ENCODE results near the gene CST4.

The CST4 gene

DNA sequence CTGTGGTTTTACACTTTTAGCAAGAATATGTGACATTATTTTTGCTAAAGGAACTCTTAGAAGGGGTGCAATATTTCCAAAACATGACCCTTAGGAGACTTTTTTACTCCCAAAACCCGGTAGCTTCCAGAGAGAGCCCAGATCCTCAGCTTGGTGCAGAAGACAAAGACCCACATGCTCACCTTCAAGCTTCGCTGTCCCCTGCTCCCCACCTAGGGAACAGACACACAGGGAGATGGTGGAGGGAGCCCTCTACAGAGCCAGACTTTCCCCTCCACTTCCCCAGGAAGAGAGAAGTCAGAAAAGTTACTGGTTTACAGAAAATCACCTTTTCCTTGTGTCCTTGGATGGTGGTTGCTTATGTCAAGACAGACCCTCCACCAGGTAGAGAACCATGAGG, 5.0 kb downstream of the CST4 start:
- no peak for TF ChIP-seq POLR2AphosphoS5 (IDR thresholded peaks at IDR 0.05; ENCODE audit: low read depth, low read length)
- no peak for TF ChIP-seq FOXP2 (optimal IDR thresholded peaks at IDR 0.05; ENCODE audit: borderline replicate concordance, extremely low read depth, extremely low read length, insufficient read depth)
- TF ChIP-seq TAF1 (IDR thresholded peaks at IDR 0.05; ENCODE audit: borderline replicate concordance, insufficient read depth, low read length): no peak
- no peak for TF ChIP-seq REST (IDR thresholded peaks at IDR 0.05; ENCODE audit: insufficient read depth in 1 of 2, low read depth in 2 of 2, low read length in 2 of 2)

- TF ChIP-seq SIN3A (IDR thresholded peaks at IDR 0.05; ENCODE audit: borderline replicate concordance, insufficient read depth, low read length): no peak
- no peak for TF ChIP-seq FOXP2 (optimal IDR thresholded peaks at IDR 0.05; ENCODE audit: borderline replicate concordance, extremely low read depth, extremely low read length, insufficient read depth)
- no peak for TF ChIP-seq POLR2AphosphoS5 (IDR thresholded peaks at IDR 0.05; ENCODE audit: low read depth, low read length)
- no peak for TF ChIP-seq REST (IDR thresholded peaks at IDR 0.05; ENCODE audit: insufficient read depth in 1 of 2, low read depth in 2 of 2, low read length in 2 of 2)
- no peak for TF ChIP-seq TAF1 (IDR thresholded peaks at IDR 0.05; ENCODE audit: borderline replicate concordance, insufficient read depth, low read length)
Observed at GRCh38 chr20:23683281-23683680, 5.6 kb downstream of the CST4 start.

DNA sequence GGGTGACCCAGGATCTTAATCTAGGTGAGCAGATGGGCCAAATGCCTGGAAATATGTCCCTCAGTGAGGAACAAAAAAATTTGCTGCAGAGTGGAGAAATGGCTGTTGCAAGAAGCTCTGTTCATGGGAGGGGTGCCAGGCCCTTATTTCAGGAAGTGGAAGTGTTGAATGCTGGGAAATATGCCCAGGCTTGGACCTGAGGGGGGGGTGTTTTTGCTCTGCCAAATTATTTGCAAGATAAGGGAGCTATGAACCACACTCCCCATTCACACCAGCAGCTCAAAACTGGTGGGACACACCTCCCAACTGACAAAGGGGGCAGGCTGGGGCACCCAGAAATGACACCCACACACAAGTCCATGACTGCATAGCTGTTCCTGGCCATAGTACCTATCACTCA, 8.7 kb downstream of the CST4 start:
- TF ChIP-seq FOXP2 (optimal IDR thresholded peaks at IDR 0.05; ENCODE audit: borderline replicate concordance, extremely low read depth, extremely low read length, insufficient read depth) (no peak), TAF1 (IDR thresholded peaks at IDR 0.05; ENCODE audit: borderline replicate concordance, insufficient read depth, low read length) (no peak), SIN3A (IDR thresholded peaks at IDR 0.05; ENCODE audit: borderline replicate concordance, insufficient read depth, low read length) (no peak), REST (IDR thresholded peaks at IDR 0.05; ENCODE audit: insufficient read depth in 1 of 2, low read depth in 2 of 2, low read length in 2 of 2) (no peak), POLR2AphosphoS5 (IDR thresholded peaks at IDR 0.05; ENCODE audit: low read depth, low read length) (no peak)

DNA sequence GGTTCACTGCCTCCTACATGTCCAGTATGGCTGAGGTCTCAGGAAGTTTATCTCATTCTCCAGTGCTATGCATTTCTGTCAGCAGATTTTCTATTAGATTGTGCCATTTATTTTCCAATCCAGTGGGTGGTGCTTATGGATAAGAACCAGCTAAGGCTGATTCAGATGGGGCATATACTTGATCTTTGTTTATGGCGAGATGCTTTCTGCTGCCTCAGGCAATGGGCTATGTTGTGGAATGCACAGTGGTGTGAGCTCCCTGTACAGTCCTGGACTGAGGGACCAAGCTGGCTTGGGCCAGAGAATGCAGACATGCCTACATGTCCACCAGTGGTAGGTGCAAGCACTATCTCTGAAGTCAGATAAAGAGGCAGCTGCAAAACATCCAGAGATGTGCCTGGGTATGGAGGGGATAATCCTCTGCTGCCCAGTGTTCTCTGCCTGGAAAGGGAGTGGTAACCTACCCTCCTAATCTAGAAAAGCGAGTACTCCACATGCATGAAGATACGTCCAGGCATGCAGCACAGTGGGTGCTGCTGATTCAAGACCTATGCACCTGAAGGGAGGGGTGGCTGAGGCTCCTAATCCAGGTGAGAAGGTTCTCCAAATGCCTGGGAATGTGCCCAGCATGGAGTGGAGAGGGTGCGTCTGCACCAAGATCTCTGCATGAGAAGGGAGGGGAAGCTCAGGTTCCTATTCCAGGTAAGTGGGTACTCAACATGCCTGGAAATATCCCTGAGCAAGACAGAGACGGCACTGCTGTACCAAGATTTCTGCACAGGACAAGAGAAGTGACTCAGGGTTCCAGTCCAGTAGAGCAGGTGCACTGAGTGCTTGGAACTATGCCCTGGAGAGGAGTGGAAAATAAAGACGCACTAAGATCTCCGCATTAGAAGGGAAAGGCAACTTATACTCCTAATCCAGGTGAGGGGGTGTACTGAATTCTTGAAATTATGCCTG, 9.4 kb downstream of the CST4 start:
- TF ChIP-seq TAF1 (IDR thresholded peaks at IDR 0.05; ENCODE audit: borderline replicate concordance, insufficient read depth, low read length) (no peak), FOXP2 (optimal IDR thresholded peaks at IDR 0.05; ENCODE audit: borderline replicate concordance, extremely low read depth, extremely low read length, insufficient read depth) (no peak), SIN3A (IDR thresholded peaks at IDR 0.05; ENCODE audit: borderline replicate concordance, insufficient read depth, low read length) (no peak), REST (IDR thresholded peaks at IDR 0.05; ENCODE audit: insufficient read depth in 1 of 2, low read depth in 2 of 2, low read length in 2 of 2) (no peak), POLR2AphosphoS5 (IDR thresholded peaks at IDR 0.05; ENCODE audit: low read depth, low read length) (no peak)

Data from PFSK-1 (cell line).